Measurements from ENCODE around the gene AOX1. TPM values are rescaled to one million over a fixed set of nuclear protein-coding genes. Genes with fewer than 3 reads are reported as not detected.

Gene AOX1
- polyA plus RNA-seq, 1 of the 3 experiments (the other 2 are of a cell fraction): 3.3 TPM

- no peak for TF ChIP-seq PBX3 (IDR thresholded peaks at IDR 0.05)
- TF ChIP-seq FOXJ3 (CRISPR knock-in tag; IDR thresholded peaks at IDR 0.05): no peak
- no peak for TF ChIP-seq RAD21 (IDR thresholded peaks at IDR 0.05; ENCODE audit: low read length)
- TF ChIP-seq SIN3A (IDR thresholded peaks at IDR 0.05; ENCODE audit: borderline replicate concordance, low read depth, low read length): no peak
- TF ChIP-seq, protein P1, sequence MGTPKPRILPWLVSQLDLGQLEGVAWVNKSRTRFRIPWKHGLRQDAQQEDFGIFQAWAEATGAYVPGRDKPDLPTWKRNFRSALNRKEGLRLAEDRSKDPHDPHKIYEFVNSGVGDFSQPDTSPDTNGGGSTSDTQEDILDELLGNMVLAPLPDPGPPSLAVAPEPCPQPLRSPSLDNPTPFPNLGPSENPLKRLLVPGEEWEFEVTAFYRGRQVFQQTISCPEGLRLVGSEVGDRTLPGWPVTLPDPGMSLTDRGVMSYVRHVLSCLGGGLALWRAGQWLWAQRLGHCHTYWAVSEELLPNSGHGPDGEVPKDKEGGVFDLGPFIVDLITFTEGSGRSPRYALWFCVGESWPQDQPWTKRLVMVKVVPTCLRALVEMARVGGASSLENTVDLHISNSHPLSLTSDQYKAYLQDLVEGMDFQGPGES (IDR thresholded peaks at IDR 0.05; ENCODE audit: low read depth, low read length): no peak
- TF ChIP-seq TEAD4 (IDR thresholded peaks at IDR 0.05; ENCODE audit: borderline replicate concordance, insufficient read depth): no peak
- no peak for TF ChIP-seq CHD2 (IDR thresholded peaks at IDR 0.05; ENCODE audit: low read length, partially characterized antibody)
Measured at GRCh38 chr2:200624026-200624425, 38.2 kb downstream of the AOX1 start (continued).

DNA sequence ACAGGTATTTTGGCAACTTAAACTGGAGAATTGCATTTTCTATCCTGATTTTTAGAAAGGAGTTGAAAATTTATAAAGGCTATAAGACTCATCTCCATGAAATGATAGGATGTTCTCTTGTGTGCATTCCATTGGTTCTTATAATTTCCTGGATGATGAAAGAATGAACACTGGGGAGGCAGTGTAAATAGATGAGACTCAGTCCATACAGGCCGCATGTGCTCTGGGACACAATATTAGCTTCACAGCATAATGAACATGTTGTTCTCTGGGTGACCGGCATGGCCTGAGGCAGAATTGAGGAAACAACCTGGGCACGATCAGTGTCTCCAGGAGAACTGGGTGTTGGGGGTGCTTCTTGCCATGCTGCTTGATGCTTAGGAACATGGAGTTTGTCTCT is 38.8 kb downstream of the AOX1 start:
- ChIA-PET POLR2A (no interaction called here), CTCF (interaction anchor here (0.9 to 1.4 kb wide), 3 partner anchors 10 to 144 kb away, joined by 3 to 5 read pairs (median 3); no protein-coding TSS in a partner anchor)
- Histone ChIP-seq H3K4me1 (ENCODE audit: control insufficient read depth in 1 of 2, insufficient read depth in 2 of 2, low read depth in 1 of 2, low read length in 1 of 2) (peaks cover 2 to 25% of the 10 kb centered on the region in 2 experiments; a peak in 3 of 4 replicates), H3K9me2 (no peaks in the 10 kb centered on the region), H3K4me2 (no peak overlapping the region), H4K20me1 (ENCODE audit: insufficient read depth) (no peaks in the 10 kb centered on the region), H2AFZ (ENCODE audit: low read depth) (no peak overlapping the region), H3F3A (replicated peaks; ENCODE audit: insufficient read depth) (peaks cover 3% of the 10 kb centered on the region), H3K4me3 (ENCODE audit: low read depth in 2 of 2, low read length in 1 of 2) (no peak overlapping the region), H3K27ac (ENCODE audit: low read depth in 2 of 2, low read length in 1 of 2) (no peak overlapping the region; a peak in 1 of 4 replicates), H3K27me3 (ENCODE audit: insufficient read depth) (no peaks in the 10 kb centered on the region), H3K79me2 (ENCODE audit: insufficient read depth) (no peaks in the 10 kb centered on the region), H3K9ac (no peak overlapping the region), H3K9me3 (no peaks in the 10 kb centered on the region), H3K36me3 (replicated peaks in 1 of 2; ENCODE audit: control insufficient read depth in 1 of 2, insufficient read depth in 2 of 2, low read length in 1 of 2) (no peaks in the 10 kb centered on the region)
- 96% methylated on average over 3 of the region's 3 CpGs for WGBS (ENCODE audit: low lambda C conversion rate)
- DNase-seq: no peak
- TF ChIP-seq SIN3A (IDR thresholded peaks at IDR 0.05; ENCODE audit: borderline replicate concordance, low read depth, low read length) (no peak), FOXJ3 (CRISPR knock-in tag; IDR thresholded peaks at IDR 0.05) (no peak), TAF1 (IDR thresholded peaks at IDR 0.05; ENCODE audit: borderline replicate concordance, low read depth, low read length) (no peak), NRF1 (IDR thresholded peaks at IDR 0.05; ENCODE audit: low read depth, low read length) (no peak), RAD21 (IDR thresholded peaks at IDR 0.05; ENCODE audit: low read length) (no peak), CTCF (IDR thresholded peaks at IDR 0.05) (no peak), USF2 (IDR thresholded peaks at IDR 0.05; ENCODE audit: borderline replicate concordance, low read depth, low read length) (no peak), ELF1 (IDR thresholded peaks at IDR 0.05) (no peak), TCF12 (IDR thresholded peaks at IDR 0.05) (no peak), JUND (IDR thresholded peaks at IDR 0.05) (no peak), RCOR1 (IDR thresholded peaks at IDR 0.05; ENCODE audit: low read length) (no peak), NFIC (IDR thresholded peaks at IDR 0.05; ENCODE audit: borderline replicate concordance) (no peak), CHD2 (IDR thresholded peaks at IDR 0.05; ENCODE audit: low read length, partially characterized antibody) (no peak), MXI1 (IDR thresholded peaks at IDR 0.05; ENCODE audit: low read depth, low read length) (no peak)
